ENCODE results near the gene PACRGL.
"Not testable (repeated sequence)": the region's sequence is repeated elsewhere in the genome, so short reads cannot be mapped to it uniquely, and the experiment has no call there.

The PACRGL gene

GRCh38 chr4:20684852-20685763 is 15.2 kb upstream of the PACRGL start:
- TF ChIP-seq ZNF274 (IDR thresholded peaks at IDR 0.05; ENCODE audit: low read depth, low read length), result no peak
- no peak overlapping the region for H3K4me3 ChIP-seq (ENCODE audit: low read length)

- no peak for TF ChIP-seq ZNF274 (IDR thresholded peaks at IDR 0.05; ENCODE audit: low read depth, low read length)
- no peak overlapping the region for H3K4me3 ChIP-seq (ENCODE audit: low read length)
Measured at GRCh38 chr4:20687864-20688263, 12.4 kb upstream of the PACRGL start.

GRCh38 chr4:20696815-20697214 is 3.4 kb upstream of the PACRGL start:
- H3K4me3 ChIP-seq (ENCODE audit: low read length), result no peak overlapping the region
- no peak for TF ChIP-seq ZNF274 (IDR thresholded peaks at IDR 0.05; ENCODE audit: low read depth, low read length)

- no peak overlapping the region for H3K4me3 ChIP-seq (ENCODE audit: low read length)
- no peak for TF ChIP-seq ZNF274 (IDR thresholded peaks at IDR 0.05; ENCODE audit: low read depth, low read length)
Measured at GRCh38 chr4:20698382-20698781, 1.9 kb upstream of the PACRGL start.

- no peak for TF ChIP-seq ZNF274 (IDR thresholded peaks at IDR 0.05; ENCODE audit: low read depth, low read length)
- H3K4me3 ChIP-seq (ENCODE audit: low read length), result no peak overlapping the region
Measured at GRCh38 chr4:20698820-20699219, 1.4 kb upstream of the PACRGL start.

DNA sequence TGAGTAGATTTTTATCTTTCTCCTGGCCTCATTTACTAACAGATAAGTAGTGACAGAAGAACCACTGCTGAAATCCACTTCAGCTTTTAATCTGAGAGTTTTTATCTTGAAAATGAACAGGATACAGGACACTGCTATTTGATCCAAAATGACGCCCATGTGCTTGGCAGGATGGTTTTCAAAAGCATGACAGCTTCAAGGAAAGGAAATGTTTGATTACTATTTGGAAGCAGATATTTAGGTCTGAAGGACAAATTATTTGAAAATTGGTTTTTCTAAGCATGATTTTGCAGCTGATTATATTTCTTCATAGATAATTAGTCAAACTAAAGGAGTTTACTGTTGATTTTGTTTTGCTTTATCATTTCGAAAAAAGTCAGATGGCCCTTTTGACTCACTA is 11.1 kb downstream of the PACRGL start:
- TF ChIP-seq ZNF274 (IDR thresholded peaks at IDR 0.05; ENCODE audit: low read depth, low read length), result no peak
- no peak overlapping the region for H3K4me3 ChIP-seq (ENCODE audit: low read length)

DNA sequence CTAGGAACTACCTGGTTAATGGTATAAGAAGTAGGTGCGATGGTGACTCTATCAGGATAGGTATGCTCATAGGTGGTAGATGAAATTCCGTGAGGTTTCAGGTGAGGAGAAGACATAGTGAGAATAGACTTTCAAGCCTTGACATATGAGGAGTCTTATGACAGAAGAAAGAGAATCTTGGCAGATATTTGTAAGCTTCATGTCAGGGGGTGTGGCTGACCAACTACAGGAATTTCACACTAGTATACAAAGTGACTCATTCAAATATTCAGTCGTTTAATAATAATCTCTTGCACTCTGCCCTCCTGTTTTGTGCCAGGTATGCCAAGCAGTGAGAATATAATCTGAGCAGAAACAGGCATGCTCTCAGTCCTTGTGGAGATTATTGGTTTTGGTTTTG is 22.8 kb downstream of the PACRGL start:
- TF ChIP-seq ZNF274 (IDR thresholded peaks at IDR 0.05; ENCODE audit: low read depth, low read length), result no peak

GRCh38 chr4:20723463-20723862 is 23.2 kb downstream of the PACRGL start:
- no peak for TF ChIP-seq ZNF274 (IDR thresholded peaks at IDR 0.05; ENCODE audit: low read depth, low read length)
- no peak overlapping the region for H3K4me3 ChIP-seq (ENCODE audit: low read length)

More for the DNA sequence above, 22.8 kb downstream of the PACRGL start:
- H3K4me3 ChIP-seq (ENCODE audit: low read length), result no peak overlapping the region

DNA sequence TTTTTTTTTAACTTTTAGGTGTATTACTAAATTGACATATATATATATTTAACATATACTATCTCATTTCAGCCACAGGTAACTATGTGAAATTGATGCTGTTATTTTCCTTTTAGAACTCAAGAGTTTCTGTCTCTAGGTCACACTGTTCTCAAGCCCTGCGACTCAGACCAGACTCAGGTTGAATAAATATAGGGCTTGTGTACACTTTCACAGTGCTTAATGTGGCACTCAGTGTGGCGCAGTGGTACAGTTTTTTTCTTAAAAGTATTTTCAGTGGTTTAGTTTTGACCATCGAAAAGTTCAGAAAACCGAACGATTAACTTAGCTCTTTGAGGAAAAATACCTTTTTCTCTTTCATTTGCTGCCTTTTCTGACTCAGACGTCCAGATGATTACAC is 24.7 kb downstream of the PACRGL start:
- no peak overlapping the region for H3K4me3 ChIP-seq (ENCODE audit: low read length)
- no peak for TF ChIP-seq ZNF274 (IDR thresholded peaks at IDR 0.05; ENCODE audit: low read depth, low read length)

- TF ChIP-seq ZNF274 (IDR thresholded peaks at IDR 0.05; ENCODE audit: low read depth, low read length), result no peak
- no peak overlapping the region for H3K4me3 ChIP-seq (ENCODE audit: low read length)
Measured at GRCh38 chr4:20735931-20736330, 35.7 kb downstream of the PACRGL start.

DNA sequence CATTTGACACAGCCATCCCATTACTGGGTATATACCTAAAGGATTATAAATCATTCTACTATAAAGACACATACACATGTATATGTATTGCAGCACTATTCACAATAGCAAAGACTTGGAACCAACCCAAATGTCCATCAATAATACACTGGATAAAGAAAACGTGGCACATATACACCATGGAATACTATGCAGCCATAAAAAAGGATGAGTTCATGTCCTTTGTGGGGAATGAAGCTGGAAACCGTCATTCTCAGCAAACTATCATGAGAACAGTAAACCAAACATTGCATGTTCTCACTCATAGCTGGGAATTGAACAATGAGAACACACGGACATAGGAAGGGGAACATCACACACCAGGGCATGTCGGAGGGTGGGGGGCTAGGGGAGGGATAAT is 45.7 kb downstream of the PACRGL start:
- H3K4me3 ChIP-seq (ENCODE audit: low read length), result not testable (repeated sequence)

- TF ChIP-seq ZNF274 (IDR thresholded peaks at IDR 0.05; ENCODE audit: low read depth, low read length), result no peak
- H3K4me3 ChIP-seq (ENCODE audit: low read length), result no peak overlapping the region
Measured at GRCh38 chr4:20752641-20753040, 52.4 kb downstream of the PACRGL start.

DNA sequence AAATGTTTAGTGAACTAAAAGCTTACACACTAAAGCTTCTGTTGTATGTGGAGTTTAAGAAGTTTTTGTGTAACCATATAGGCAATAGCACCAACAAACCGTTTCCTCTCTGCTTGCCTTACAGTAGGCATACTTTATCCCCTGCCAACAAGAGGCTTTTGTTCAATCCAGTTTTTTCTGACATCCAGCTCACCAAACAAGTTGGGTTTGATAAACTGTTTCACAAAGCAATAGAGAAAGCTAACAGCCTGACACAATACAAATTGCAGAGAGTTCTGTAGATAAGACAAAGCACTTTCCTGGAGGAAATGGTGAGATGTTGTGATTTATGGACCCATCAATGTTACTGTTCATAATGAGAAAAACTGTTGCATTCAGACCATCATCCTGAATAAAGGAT is 53.8 kb downstream of the PACRGL start:
- TF ChIP-seq ZNF274 (IDR thresholded peaks at IDR 0.05; ENCODE audit: low read depth, low read length), result no peak
- no peak overlapping the region for H3K4me3 ChIP-seq (ENCODE audit: low read length)

- no peak overlapping the region for H3K4me3 ChIP-seq (ENCODE audit: low read length)
- no peak for TF ChIP-seq ZNF274 (IDR thresholded peaks at IDR 0.05; ENCODE audit: low read depth, low read length)
Measured at GRCh38 chr4:20760053-20760452, 59.8 kb downstream of the PACRGL start.

DNA sequence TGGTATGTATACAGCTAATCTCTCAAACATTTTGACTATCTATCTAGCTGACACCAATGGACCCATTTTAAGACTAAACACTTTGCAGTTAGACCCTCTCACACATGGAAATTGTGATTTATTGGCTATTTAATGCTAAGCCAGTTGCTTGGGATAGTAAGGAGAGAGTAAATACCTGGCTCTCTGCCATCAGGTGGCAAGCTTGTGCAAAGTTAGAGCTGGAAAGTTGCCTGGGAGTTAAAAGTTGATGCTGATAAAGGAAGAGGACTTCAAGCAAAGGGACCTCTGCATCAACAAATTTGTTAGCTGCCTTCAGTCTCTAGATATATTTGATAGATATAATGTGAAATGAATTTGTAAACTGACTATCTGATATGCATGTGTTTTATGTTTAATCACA is 61.1 kb downstream of the PACRGL start:
- TF ChIP-seq ZNF274 (IDR thresholded peaks at IDR 0.05; ENCODE audit: low read depth, low read length), result no peak
- no peak overlapping the region for H3K4me3 ChIP-seq (ENCODE audit: low read length)

GRCh38 chr4:20761826-20762225 is 61.6 kb downstream of the PACRGL start:
- H3K4me3 ChIP-seq (ENCODE audit: low read length), result no peak overlapping the region
- TF ChIP-seq ZNF274 (IDR thresholded peaks at IDR 0.05; ENCODE audit: low read depth, low read length), result no peak
